ENCODE measurements around the gene DGKG.

Gene DGKG

GRCh38 chr3:186255703-186256331, 106.2 kb downstream of the DGKG start:
- TF ChIP-seq CTCF (IDR thresholded peaks at IDR 0.05; ENCODE audit: low read depth, low read length) = no peak; the same call in 1 of the 2 replicates
- no peak for DNase-seq (ENCODE audit: extremely low read depth, low read depth)

- no peak for DNase-seq (ENCODE audit: extremely low read depth, low read depth)
- TF ChIP-seq CTCF (IDR thresholded peaks at IDR 0.05; ENCODE audit: low read depth, low read length) = no peak
Measured at GRCh38 chr3:186254676-186255650, 107.1 kb downstream of the DGKG start.

- DNase-seq (ENCODE audit: extremely low read depth, low read depth) = no peak
Measured at GRCh38 chr3:186251948-186252619, 110.0 kb downstream of the DGKG start.

GRCh38 chr3:186248850-186249249, 113.2 kb downstream of the DGKG start:
- DNase-seq (ENCODE audit: extremely low read depth, low read depth) = no peak
- TF ChIP-seq CTCF (IDR thresholded peaks at IDR 0.05; ENCODE audit: low read depth, low read length) = no peak

More at GRCh38 chr3:186251948-186252619, 110.0 kb downstream of the DGKG start:
- TF ChIP-seq CTCF (IDR thresholded peaks at IDR 0.05; ENCODE audit: low read depth, low read length) = no peak

- DNase-seq (ENCODE audit: extremely low read depth, low read depth) = no peak
Measured at GRCh38 chr3:186247821-186248814, 113.9 kb downstream of the DGKG start.

More at GRCh38 chr3:186247821-186248814, 113.9 kb downstream of the DGKG start:
- TF ChIP-seq CTCF (IDR thresholded peaks at IDR 0.05; ENCODE audit: low read depth, low read length) = no peak

Data from AG09319 (cell line).